HG03457 (cell line): ENCODE data around the gene ARFIP2.

Experiments used
- ATAC-seq: cut with Tn5 transposase; IDR thresholded peaks from one replicate; pipeline ENCODE4 v1.9.1; 2021; ENCODE audit warnings: moderate number of reproducible peaks; ENCODE audit not compliant: unreplicated experiment

The ARFIP2 gene

DNA sequence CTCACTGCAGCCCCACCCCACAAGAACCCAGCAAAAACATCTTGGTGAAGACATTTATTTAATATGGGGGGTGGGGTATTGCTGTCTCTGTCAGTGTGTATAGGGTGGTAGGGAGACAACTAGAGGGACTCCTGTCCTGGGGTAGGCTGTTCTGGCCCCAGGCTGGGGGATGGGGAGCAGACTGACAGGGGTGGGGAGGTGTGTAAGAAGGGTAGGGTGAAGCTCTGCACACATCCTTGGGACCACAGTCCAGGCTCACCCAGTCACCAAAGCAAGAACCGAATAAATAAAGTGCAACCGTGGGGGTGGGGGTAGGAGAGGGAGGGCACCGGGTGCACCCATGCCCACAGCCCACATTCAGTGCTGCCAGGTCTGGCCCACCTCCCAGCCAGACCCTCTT lies 32.6 kb downstream of the ARFIP2 start:
- no peak for ATAC-seq

- no peak for ATAC-seq
Observed at GRCh38 chr11:6443269-6444003, 37.7 kb downstream of the ARFIP2 start.

DNA sequence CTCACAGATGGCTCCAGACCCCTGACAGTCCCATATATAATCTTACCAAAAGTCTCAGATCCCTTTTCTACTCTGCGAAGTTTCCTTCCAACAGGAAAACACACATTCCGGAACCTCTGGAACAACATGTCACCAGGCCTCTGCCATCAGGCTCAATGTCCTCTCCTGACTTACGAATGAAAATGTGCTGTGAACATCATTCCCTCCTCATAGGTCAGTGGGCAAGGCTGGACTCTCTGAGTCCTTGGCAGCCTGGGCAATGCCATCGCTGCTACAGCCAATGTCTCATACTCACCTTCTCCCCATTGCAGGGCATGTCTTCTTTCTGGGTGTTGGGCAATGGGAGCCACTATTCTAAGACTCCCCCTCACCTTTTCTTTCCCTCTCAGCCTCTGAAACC lies 38.7 kb downstream of the ARFIP2 start:
- ATAC-seq: no peak

DNA sequence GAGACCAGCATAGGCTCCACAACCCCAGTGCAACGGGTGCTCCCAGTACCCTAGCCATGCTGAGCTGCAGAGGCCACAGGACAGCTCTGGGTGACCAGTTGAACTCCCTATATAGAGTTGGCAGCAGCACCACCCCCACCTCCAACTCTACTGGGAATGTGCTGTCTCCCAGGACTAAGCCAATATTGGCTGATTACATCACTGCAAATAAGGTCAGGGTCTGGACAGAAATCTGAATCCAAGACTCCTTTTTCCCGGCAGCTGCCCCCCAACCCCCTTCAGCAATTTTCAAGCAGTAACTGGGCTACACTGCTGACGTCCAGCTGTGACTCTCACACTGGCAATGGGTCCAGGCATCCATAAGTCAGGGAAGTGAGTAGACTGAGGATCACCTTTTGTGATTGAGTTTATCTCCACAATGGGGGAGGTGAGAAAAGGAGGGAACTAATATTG lies 40.2 kb downstream of the ARFIP2 start, which contains the start of gene HPX:
TSS of gene HPX (minus strand) at position 82 of the 453 bp plus-strand sequence. CDS start at position 58, 24 bp downstream.
- no peak for ATAC-seq

DNA sequence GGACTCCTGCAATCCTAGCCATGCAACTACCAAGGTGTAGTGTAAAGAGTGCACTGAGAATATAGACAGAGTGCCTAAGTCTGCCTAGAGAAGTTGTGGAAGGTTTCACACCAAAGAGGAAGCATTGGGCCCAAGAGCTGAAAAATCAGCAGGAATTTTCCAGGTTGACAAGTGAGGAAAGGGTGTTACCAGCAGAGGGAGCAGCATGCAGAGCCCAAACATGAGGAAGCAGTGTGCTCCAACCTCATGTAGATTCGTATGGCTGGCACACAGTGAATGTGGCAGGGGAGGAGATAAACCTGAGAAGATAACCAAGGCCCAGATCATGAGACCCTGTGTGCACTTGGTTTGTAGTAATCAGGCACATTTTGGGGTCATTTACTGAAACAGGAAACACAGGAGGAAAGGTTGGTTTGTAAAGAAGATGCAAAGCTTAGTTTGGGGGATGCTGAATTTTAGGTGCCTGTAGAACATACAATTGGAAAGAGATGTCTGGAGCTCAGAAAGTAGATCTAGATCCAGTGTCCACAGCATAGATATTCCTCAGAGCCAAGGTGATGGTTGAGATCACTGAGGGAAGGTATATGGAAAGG lies 42.1 kb downstream of the ARFIP2 start:
- ATAC-seq: no peak

DNA sequence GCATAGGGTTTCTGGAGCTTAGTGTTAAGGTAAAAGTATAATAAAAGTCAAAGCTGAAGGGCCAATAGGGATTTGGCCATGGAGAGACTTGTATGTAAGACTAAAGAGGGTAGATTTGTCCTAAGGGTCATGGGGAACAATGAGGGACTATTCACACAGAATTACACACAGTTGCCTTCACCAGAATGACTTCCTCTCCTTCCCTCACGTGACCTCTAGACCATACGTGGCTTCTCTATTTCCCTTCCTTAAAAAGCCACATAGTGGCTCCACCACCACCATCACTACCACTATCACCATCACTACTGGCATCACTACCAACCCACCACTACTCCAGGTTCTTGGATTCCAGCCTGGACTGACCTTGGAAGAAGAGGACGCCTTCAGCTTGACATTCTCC lies 43.1 kb downstream of the ARFIP2 start:
- ATAC-seq: no peak

GRCh38 chr11:6437423-6437822 lies 43.7 kb downstream of the ARFIP2 start:
- no peak for ATAC-seq

- no peak for ATAC-seq
Observed at GRCh38 chr11:6433998-6434660, 47.0 kb downstream of the ARFIP2 start.

GRCh38 chr11:6431861-6432260 lies 49.3 kb downstream of the ARFIP2 start:
- ATAC-seq: no peak

DNA sequence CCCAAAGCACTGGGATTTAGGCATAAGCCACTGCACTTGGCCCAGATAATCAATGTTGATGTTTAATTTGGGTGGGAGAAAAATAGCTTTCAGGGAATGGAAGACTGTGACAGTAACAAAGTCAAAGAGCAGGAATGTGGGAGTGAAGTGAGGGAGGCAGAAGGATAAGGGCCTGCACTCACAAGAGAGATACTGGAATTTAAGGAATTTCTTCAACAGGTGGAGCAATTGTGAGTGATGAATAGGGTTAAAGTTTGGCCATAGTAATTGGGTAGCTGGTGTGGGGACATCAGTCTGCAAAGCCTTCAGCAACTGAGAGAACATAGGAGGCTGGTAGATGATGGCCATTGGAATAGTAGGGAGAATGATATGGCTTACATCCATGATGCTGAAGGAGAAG lies 53.6 kb downstream of the ARFIP2 start:
- no peak for ATAC-seq
